Globus pallidus (tissue), 1 donor: ENCODE measurements around the gene CSTF3.
"Not testable (repeated sequence)": the region's sequence is repeated elsewhere in the genome, so short reads cannot be mapped to it uniquely, and the experiment has no call there.

ENCODE experiments used
- DNase-seq: peaks from one replicate; pipeline ENCODE4 v3.0.0-alpha.2; 2015; ENCODE audit warnings: low spot score

CSTF3 gene

GRCh38 chr11:33160136-33160535, 1.1 kb downstream of the CSTF3 start:
- DNase-seq: no peak

GRCh38 chr11:33159378-33159867, 1.9 kb downstream of the CSTF3 start:
- DNase-seq: not testable (repeated sequence)

- no peak for DNase-seq
Observed at GRCh38 chr11:33158596-33159275, 2.5 kb downstream of the CSTF3 start.

GRCh38 chr11:33157103-33158027, 3.9 kb downstream of the CSTF3 start:
- no peak for DNase-seq

- DNase-seq: no peak
Observed at GRCh38 chr11:33151399-33151798, 9.9 kb downstream of the CSTF3 start.

- DNase-seq: no peak
Observed at GRCh38 chr11:33147559-33147958, 13.7 kb downstream of the CSTF3 start.

GRCh38 chr11:33135768-33136443, 25.4 kb downstream of the CSTF3 start:
- DNase-seq: no peak

- no peak for DNase-seq
Observed at GRCh38 chr11:33135216-33135615, 26.1 kb downstream of the CSTF3 start.

- no peak for DNase-seq
Observed at GRCh38 chr11:33134276-33134675, 27.0 kb downstream of the CSTF3 start.

GRCh38 chr11:33133761-33134160, 27.5 kb downstream of the CSTF3 start:
- DNase-seq: no peak

GRCh38 chr11:33132510-33132909, 28.8 kb downstream of the CSTF3 start:
- DNase-seq: no peak

GRCh38 chr11:33128739-33129138, 32.5 kb downstream of the CSTF3 start:
- DNase-seq: no peak

GRCh38 chr11:33125611-33126010, 35.7 kb downstream of the CSTF3 start:
- no peak for DNase-seq

GRCh38 chr11:33125025-33125424, 36.3 kb downstream of the CSTF3 start:
- DNase-seq: no peak

- not testable (repeated sequence) for DNase-seq
Observed at GRCh38 chr11:33122696-33123095, 38.6 kb downstream of the CSTF3 start.

- DNase-seq: no peak
Observed at GRCh38 chr11:33116535-33116934, 44.7 kb downstream of the CSTF3 start.

- no peak for DNase-seq
Observed at GRCh38 chr11:33110083-33110482, 51.2 kb downstream of the CSTF3 start.

GRCh38 chr11:33109294-33109895, 51.9 kb downstream of the CSTF3 start:
- no peak for DNase-seq

- DNase-seq: no peak
Observed at GRCh38 chr11:33103836-33104235, 57.4 kb downstream of the CSTF3 start.

GRCh38 chr11:33094157-33094556, 67.1 kb downstream of the CSTF3 start:
- DNase-seq: no peak

- DNase-seq: no peak
Observed at GRCh38 chr11:33089776-33090175, 71.5 kb downstream of the CSTF3 start.

- DNase-seq: no peak
Observed at GRCh38 chr11:33086017-33086416, 75.3 kb downstream of the CSTF3 start.
